Stimulated activated CD8-positive, alpha-beta memory T cell treated with anti-CD3 and anti-CD28 coated beads, Interleukin-7, amount 100 ng/mL, for 4 hours (primary cell): Measurements from ENCODE around the gene HEPACAM.
"Not testable (repeated sequence)": the region's sequence is repeated elsewhere in the genome, so short reads cannot be mapped to it uniquely, and the experiment has no call there.

Experiments
- DNase-seq, 2 donors: peaks; one replicate each; pipeline ENCODE4 v3.0.0-alpha.2; 2020; ENCODE audit warnings: low read depth in 2 of 2

HEPACAM gene, protein sequence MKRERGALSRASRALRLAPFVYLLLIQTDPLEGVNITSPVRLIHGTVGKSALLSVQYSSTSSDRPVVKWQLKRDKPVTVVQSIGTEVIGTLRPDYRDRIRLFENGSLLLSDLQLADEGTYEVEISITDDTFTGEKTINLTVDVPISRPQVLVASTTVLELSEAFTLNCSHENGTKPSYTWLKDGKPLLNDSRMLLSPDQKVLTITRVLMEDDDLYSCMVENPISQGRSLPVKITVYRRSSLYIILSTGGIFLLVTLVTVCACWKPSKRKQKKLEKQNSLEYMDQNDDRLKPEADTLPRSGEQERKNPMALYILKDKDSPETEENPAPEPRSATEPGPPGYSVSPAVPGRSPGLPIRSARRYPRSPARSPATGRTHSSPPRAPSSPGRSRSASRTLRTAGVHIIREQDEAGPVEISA

DNA sequence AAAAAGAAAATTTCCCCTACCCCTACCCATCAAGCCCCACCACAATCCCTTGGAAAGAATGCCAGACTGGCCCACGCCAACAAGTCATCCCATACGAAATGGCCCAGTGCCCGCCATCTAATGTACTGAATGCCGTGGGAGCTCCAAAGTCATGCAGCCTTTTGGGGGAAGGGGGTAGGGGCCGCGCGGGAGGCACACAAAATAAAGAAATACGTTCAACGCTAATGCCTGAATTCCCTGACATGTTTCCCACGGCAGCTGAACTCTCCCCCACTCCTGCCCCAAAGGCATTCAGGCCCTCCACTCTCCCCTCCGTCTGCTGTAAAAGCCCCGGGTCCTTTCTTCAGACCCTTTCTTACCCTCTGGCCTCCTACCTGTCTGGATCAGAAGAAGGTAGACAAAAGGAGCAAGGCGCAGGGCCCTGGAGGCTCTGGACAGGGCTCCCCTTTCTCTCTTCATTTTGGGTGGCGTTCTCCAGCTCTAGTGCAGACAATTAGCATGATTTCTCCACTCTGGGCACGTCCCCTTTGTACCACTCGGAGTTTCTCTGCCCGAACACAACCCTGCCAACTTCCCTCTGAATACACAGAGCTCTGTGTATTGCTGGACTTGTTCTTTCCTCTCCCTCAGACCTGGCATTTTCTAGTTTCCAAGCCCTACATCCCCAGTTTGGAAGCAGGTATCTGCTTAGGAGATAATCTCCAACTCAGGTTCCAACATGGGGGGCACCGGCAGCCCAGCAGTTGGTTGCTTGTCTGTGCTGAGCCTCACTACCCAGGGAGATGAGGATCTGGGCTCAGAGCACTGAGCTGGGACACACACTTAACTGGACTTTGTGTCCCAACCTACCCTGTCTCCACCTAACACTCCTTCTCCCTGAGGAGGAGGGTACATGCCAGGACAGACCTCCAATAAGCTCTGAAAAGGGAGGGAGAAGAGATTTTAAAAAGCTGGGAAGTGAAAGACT is at the start of gene HEPACAM:
TSS of gene HEPACAM (minus strand) at position 500 of the 967 bp plus-strand sequence. CDS start at position 459, 41 bp downstream.
- DNase-seq, result no peak

DNA sequence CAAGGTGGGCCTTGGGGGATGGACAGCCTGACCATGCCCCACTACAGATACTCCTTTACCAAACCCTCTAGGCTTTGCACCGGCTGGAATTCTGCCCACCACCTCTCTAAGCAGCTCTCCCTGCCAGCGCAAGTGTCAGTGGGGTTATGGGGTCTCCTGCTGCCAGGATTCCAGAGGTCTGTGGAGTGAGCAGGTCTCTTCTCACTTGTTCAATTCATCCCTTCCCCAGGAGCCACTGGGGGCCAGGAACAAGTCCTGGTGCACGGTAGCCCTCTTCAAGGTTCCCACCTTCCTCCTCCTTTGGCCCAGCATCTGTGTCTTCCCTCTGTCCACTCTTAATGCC is 48.6 kb upstream of the HEPACAM start:
- DNase-seq, result no peak

DNA sequence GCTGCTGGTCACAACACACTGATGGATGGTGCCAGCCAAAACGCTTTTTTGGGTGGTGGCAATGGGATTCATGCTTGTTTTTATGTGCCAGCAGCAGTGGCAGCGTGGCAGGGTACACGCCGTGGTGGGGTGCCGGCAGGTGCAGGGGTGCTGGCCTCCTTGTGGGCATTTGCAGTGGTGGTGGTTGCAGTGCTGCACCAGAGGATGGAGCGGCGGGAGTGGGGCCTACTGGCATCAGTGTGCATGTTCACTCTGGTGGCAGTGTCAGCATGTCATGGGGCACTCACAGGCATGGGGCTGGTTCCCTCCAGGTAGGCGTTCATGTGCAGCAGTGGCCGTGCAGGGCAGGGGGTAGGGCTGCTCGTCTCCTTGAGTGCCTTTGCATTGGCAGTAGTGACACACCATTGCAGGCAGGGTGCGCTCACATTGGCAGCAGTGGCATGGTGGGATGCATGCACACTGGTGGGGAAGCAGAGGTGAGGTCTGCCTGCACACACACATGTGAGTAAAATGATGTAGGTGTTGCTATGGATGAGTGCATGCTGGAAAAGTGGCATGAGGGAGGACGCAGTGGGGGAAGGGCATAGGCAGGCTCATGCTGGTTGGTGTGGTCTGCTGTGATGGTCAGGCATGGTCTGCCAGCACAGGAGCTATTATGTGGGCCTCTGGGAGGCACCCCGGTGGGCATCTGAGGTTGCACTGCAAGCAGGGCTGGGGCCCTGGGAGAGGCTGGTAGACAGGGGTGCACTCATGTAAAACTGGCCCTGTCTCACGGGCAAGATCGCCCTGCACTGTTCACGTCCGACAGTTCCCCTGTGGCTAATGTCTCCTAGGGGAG is 48.0 kb upstream of the HEPACAM start:
- DNase-seq, result no peak

DNA sequence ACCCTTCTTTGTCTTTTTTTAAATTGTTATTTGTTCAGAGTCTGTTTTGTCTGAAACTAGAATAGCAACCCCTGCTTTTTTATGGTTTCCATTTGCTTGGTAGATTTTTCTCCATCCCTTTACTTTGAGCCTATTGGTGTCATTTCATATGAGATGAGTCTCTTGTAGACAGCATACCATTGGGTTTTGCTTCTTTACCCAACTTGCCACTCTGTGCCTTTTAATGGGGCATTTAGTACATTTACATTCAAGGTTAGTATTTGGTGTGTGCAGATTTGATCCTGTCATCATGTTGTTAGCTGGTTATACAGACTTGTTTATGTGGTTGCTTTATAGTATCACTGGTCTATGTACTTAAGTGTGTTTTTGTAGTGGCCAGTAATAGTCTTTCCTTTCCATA is 46.2 kb upstream of the HEPACAM start:
- no peak for DNase-seq

DNA sequence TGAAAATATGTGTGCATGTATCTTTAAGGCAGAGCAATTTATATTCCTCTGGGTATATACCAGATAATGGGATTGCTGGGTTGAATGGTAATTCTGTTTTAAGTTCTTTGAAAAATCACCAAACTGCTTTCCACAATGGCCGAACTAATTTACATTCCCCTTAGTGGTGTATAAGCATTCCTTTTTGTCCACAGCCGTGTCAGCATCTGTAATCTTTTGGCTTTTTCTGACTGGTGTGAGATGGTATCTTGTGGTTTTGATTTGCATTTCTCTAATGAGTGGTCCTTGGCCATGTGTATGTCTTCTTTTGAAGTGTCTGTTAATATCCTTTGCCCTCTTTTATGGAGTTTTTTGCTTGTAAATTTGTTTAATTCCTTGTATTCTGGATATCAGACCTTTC is 42.5 kb upstream of the HEPACAM start:
- DNase-seq, result no peak

DNA sequence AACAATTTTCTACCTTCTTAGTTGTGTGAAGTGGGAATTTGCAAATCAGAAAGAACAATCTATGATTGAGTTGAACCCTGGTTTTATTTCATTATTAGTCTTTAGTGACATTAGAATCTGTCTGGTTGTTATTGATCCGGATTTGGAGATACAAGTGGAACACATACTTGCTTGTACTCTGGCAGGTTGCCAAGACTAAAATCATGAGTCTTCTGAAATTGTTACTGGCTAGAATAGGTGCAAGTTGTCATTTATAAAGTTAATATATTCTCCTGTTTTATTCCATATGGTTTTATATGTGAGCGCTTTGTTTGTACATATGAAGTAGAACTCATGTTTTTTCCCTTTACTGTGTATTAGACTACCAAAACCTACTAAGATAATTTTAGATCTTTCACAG is 41.2 kb upstream of the HEPACAM start:
- no peak for DNase-seq

DNA sequence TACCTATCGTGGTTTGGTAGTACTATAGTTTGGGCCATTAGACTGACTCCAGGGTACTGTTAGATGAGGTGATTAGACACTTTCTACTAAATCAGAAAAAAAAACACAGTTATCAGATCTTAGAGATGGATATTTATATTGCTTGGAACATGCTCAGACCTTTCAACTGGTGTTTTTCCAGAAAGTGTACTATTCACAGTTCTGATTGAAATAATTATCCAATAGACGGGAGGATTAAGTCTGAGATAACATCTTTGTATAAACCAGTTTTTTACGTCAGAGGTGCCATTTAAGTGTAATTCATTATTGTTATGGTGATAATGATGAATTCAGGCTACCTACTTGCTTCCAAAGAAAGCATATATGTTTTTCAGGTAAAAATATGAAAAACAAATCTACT is 40.7 kb upstream of the HEPACAM start:
- no peak for DNase-seq

DNA sequence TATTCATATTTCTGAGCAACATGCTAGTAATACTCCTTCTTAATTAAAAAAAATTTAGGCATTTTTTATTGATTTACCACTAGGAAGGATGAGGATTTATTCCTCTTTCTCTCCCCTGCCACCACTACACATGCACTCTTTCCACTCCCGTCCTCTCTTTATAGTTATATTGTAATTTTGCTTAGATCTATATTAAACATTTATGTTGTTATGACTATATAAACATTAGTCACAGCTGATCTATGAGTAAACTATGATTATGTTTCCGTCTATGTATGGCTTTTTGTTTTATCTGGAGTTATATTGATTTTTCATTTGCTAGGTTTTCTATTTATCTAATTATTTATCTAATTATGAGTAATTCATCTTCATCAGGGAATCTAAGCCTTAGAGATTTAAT is 36.0 kb upstream of the HEPACAM start:
- DNase-seq, result no peak

DNA sequence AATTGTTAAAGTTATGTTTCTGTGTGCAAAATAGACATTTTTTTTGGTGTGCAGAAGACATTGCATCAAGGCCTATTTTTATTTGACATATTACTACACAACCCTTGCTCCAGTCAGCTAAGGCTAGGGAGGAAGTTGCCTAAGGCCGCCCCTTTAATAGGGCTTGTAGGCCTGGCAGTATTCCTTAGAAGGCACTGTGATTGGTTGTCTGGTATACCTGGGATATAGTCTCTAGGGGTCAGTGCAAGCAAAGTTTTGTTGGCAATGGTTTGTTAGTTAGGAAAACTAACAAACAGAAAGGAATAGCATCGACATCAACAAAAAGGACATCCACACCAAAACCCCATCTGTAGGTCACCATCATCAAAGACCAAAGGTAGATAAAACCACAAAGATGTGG is 35.1 kb upstream of the HEPACAM start:
- DNase-seq, result no peak

DNA sequence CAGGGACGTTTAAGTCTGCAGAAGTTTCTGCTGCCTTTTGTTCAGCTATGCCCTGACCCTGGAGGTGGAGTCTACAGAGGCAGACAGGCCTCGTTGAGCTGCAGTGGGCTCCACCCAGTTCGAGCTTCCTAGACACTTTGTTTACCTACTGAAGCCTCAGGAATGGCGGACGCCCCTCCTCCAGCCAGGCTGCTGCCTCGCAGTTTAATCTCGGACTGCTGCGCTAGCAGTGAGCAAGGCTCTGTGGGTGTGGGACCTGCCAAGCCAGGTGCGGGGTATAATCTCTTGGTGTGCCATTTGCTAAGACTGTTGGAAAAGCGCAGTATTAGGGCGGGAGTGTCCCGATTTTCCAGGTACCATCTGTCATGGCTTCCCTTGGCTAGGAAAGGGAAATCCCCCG is 32.4 kb upstream of the HEPACAM start:
- not testable (repeated sequence) for DNase-seq

DNA sequence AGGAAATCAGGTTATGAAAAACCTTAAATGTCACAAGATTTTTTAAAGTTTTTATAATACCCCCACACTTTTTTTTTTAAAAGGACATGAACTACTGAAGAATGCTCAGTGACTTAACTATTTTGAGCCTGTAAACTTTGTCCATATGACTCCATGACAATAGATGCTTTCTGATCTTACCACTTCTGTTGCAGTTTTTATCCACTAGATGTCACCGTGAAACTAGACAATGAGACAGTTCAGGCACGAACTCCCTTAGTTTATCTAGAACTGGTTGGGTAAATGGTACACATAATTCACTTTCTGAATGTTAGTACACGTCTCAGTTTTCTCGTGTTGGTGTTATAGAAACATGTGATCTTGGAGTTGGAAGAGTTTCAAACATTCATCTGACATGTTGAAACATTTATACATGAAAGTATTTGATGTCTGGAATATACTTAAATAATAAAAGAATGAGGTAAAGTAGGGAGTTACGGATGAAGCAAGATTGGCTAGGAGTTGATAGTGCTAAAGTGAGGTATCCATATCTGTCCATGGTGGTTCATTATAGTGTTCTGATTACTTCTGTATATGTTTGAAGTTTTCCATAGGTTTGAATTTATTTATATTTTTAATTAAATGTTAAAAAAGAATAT is 26.2 kb upstream of the HEPACAM start:
- no peak for DNase-seq

DNA sequence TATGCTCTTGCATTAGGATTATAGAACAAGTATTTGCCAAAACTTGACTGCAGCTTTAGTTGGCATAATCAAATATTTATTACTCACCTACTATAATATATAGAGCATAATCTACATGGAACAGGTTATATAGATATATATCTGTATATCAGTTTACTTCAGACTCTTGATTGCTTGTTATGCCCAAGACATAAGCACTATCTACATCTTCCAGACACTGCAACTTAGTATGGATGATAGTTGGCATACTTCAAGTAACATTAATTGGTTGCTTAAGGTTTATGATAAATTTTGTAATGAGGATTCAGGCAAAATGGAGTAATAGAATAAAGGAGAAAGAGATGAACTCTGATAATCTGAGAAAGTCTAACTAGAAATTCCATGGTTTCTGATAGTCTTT is 19.2 kb upstream of the HEPACAM start:
- no peak for DNase-seq

DNA sequence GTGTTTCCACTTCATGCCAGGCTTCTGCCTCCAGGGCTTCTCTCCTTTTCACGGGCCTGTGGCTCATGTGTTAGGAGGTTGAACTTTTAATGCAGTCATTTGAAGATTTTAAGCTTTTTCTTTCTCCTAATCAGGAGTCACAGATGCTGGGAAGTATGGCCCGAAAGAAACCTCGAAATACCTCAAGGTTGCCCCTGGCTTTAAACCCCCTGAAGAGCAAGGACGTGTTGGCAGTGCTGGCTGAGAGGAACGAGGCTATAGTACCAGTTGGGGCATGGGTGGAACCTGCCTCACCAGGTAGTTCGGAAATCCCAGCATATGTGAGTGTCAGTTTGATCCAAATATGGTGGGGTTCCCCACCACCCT is 18.7 kb upstream of the HEPACAM start:
- no peak for DNase-seq

DNA sequence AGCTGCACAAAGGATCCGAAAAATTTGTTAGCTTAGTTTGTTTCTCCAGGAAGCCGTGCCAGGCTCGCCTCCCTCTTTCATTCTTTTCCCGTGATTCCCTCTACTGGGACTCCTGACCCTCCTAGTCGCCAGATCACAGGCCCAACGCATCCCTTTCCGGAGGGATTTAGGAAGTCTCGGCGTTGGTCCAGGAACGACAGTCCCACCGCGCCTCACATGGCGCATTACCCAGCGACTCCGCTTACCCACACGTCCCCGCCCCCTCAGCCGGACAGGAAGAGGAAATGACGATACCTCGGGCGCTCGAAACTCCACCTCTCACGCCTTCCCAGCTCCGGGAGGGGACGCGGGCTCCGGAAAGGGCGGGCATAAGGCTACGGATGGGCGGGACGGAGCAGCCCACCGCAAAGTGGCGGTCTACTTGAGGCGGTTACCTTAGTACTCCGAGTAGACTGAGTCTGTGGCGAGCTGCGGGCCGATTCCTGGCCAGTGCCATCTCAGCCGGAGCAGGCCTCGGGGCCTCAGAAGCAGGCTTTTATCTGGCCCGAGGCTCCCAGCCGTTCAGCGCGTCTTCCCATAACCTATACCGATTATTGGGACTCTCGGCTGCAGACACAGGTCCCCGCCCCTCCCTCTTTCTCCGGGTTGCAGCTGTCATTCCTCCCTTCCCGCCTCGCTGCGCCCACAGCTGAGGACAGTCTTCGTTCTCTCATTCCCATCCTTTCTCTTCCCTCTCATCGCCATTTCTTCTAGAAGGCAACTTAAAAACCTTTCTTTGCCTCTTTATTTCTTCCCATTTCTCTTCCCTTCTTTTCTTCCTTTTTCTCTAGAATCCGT is 18.1 kb upstream of the HEPACAM start, which contains the start of gene CCDC15:
TSS of gene CCDC15 (plus strand) at position 450 of the 837 bp plus-strand sequence. CDS start 531 bp downstream, outside the sequence.
- DNase-seq, result peak; percentile 94 to 95

DNA sequence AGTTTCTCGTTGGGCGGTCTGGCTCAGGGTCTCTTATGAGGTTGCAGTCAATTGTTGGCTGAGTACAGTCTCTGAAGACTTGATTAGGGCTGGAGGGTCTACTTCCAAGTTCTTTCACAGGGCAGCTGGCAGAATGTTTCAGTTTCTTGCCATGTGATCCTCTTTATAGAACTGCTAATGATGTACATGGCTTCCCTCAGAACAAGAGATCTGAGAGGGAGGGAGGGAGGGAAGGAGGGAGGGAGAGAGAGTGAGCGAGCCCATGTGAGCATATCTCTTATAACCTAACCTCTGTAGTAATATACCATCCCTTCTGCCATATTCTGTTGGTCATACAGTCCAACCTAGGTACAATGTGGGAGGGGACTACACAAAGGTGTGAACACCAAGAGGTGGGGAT is 15.5 kb upstream of the HEPACAM start:
- DNase-seq, result no peak

DNA sequence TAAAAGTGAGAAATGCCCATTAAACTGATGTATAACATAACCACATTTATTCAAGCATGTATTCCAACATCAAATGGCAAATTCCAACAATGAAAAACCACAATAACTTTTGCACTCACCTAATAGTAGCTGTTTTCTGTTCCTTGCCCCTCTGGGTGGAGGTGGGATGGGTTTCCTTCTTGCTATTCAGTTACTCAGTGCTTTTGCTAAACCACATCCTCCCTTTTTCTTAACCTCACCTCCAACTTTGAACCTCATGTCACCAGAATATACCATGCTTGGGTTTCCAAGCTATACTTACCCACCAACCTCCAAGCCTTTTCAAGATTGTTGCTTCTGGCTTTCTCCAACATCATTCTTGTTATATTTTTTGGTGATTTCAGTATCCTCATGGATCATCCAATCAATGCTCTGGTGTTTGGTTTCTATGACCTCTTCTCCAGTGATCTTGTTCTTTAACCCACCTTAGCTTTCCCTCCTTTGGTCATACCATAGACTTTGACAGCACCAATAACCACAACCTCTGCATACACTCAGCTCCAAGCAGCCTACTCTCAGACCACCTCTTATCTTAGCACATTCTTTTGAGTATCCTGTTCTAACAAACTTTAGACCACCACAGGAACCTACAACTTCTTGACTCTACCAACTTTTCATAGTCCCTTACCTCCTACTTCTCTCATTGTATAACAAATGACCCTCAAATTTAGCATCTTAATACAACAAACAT is 14.9 kb upstream of the HEPACAM start:
- no peak for DNase-seq

DNA sequence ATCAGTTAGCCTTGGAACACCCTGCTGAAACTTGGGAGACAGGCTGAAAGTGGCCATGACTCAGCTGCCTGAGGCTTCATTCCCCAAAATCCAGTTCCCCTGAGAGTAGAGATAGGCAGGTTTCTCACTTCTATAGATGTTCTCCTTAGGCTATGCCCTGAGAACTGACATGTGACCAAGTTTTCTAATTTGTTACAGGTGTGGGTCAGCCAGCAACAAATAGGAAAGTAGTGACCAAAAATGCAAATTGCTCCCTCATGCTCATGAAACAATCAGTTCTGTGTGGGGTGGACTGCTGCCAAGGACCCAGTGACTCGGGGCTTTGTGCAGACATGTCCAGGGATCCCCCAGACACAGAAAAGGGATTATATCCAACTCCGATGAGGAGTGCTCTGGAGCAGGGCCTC is 10.9 kb upstream of the HEPACAM start:
- no peak for DNase-seq

DNA sequence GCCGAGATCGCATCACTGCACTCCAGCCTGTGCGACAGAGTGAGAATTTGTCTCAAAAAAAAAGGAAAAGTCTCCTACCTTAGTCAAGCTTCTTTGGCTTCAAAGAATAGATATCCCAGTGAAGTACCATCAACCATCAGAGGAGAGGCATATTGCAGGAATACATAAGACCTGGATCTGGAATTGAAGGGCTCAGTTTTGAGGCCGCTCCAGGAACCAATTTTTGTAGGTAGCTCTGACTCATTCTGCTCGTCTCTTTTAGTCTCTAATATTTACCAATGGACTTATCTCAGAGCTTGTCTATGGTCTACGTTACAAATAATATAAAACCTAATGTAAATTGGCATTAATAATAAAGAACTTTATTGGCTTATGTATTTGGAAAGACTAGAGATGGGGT is 10.0 kb upstream of the HEPACAM start:
- no peak for DNase-seq

DNA sequence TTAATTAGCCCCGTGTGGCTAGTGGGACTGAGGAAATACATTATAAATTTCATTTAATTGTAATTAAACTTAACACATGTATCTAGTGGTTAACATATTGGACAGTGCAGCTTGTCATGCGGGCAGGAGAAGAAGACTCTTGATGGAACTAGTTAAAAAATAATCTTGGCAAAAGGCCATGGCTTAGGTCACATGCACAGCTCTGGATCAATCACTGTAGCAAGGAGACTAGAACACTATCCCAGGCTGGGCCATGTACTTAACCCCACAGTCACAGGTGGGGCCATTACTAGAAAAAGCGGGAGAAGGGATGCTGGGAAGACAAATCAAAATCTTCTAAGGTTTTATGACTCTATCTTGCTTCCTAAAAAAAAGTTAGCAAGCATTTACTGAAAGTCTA is 8.7 kb upstream of the HEPACAM start:
- DNase-seq, result no peak

DNA sequence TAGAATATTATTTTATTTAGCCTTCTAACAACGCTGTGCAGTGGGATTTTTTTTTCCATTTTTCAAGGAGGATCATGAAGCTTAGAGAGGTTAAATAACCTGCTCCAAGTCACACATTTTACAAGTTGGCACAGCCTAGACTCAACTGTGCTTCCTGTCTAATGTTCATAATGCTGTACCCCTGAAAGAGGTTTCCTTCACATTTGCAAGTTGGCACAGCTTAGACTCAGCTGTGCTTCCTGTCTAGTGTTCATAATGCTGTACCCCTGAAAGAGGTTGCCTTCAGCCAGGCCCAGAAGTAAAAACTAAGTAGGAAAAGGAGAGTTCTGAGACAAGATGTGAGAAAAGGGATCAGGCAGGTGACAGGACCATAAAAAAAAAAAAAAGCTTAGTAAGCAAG is 7.9 kb upstream of the HEPACAM start:
- DNase-seq, result no peak
